WTC11 (cell line): Measurements from ENCODE around the gene IPO13. TPM values are rescaled to one million over a fixed set of nuclear protein-coding genes. Genes with fewer than 3 reads are reported as not detected.

Experiments
- ATAC-seq: fragments of 200-7000 bp; cut with Tn5 transposase; 2 replicates; pipeline ENCODE4 v1.10.0; 2021; ENCODE audit warnings: mild to moderate bottlenecking, moderate library complexity
- CTCF ChIA-PET: fragments of 300-600 bp; sonication (Branson Sonifier 250); formaldehyde crosslinking; loops from one replicate; lab custom pipeline; 2021; ENCODE audit warnings: antibody characterized with exemption; lab: Charles Lee
- POLR2A ChIA-PET: fragments of 350-600 bp; sonication (Branson Sonifier 250); formaldehyde crosslinking; loops from one replicate; lab custom pipeline; 2021; ENCODE audit warnings: antibody characterized with exemption; lab: Charles Lee
- DNase-seq: peaks from one replicate; pipeline ENCODE4 v3.0.0; 2021; ENCODE audit warnings: low spot score
- H3K27ac Mint-ChIP-seq: 2 replicates; pipeline ENCODE4 v1.8.0; 2021; ENCODE audit warnings: mixed read lengths
- H3K27me3 Mint-ChIP-seq: 2 replicates; pipeline ENCODE4 v1.8.0; 2021; ENCODE audit warnings: low read depth, mild to moderate bottlenecking, moderate library complexity, mixed read lengths
- H3K36me3 Mint-ChIP-seq: 2 replicates; pipeline ENCODE4 v1.8.0; 2021; ENCODE audit warnings: mixed read lengths
- H3K4me1 Mint-ChIP-seq: 2 replicates; pipeline ENCODE4 v1.8.0; 2022; ENCODE audit warnings: mixed read lengths
- H3K4me3 Mint-ChIP-seq: 2 replicates; pipeline ENCODE4 v1.8.0; 2021; ENCODE audit warnings: mild to moderate bottlenecking, moderate library complexity, mixed read lengths
- H3K9me3 Mint-ChIP-seq: 2 replicates; pipeline ENCODE4 v1.8.0; 2021; ENCODE audit warnings: mixed read lengths
- ARID4B ChIP-seq: sonication (generic); formaldehyde crosslinking; IDR thresholded peaks from 2 replicates; pipeline ENCODE4 v1.8.0; 2023; ENCODE audit warnings: missing genetic modification reagents, mild to moderate bottlenecking, borderline replicate concordance
- ATF6 ChIP-seq: sonication (generic); formaldehyde crosslinking; IDR thresholded peaks from 2 replicates; pipeline ENCODE4 v1.8.1; 2023; ENCODE audit warnings: mild to moderate bottlenecking, missing genetic modification reagents
- CREM ChIP-seq: sonication (generic); formaldehyde crosslinking; IDR thresholded peaks from 2 replicates; pipeline ENCODE4 v1.8.1; 2022; ENCODE audit warnings: mild to moderate bottlenecking, missing genetic modification reagents, moderate library complexity
- CTCF ChIP-seq: fragments of 200-600 bp; IDR thresholded peaks from 2 replicates; pipeline ENCODE4 v1.8.0; 2022; ENCODE audit warnings: antibody characterized with exemption
- FOXP4 ChIP-seq: sonication (generic); formaldehyde crosslinking; IDR thresholded peaks from 2 replicates; pipeline ENCODE4 v1.8.0; 2022; ENCODE audit warnings: mild to moderate bottlenecking, missing genetic modification reagents
- MXD4 ChIP-seq: fragments of 250-450 bp; sonication (Bioruptor Pico); IDR thresholded peaks from 2 replicates; pipeline ENCODE4 v1.8.0; 2021; ENCODE audit warnings: mild to moderate bottlenecking, moderate library complexity, borderline replicate concordance
- OVOL2 ChIP-seq: fragments of 250-450 bp; sonication (Bioruptor Pico); IDR thresholded peaks from 2 replicates; pipeline ENCODE4 v1.9.0; 2021; ENCODE audit warnings: mild to moderate bottlenecking, borderline replicate concordance
- SOX15 ChIP-seq: fragments of 250-450 bp; sonication (Bioruptor Pico); IDR thresholded peaks from 2 replicates; pipeline ENCODE4 v1.9.0; 2021; ENCODE audit warnings: mild to moderate bottlenecking
- ZNF671 ChIP-seq: fragments of 250-450 bp; sonication (Bioruptor Pico); IDR thresholded peaks from 2 replicates; pipeline ENCODE4 v1.8.0; 2021; ENCODE audit warnings: mild to moderate bottlenecking
- total RNA-seq: library from RNA; stranded (reverse); gene quantifications from 3 replicates; pipeline ENCODE4 v1.2.3, GENCODE V29; 2021

IPO13 gene
- total RNA-seq, 1 experiment from 2014 or later, result 24.2 TPM

- no peak for TF ChIP-seq MXD4
- no peak for TF ChIP-seq FOXP4
- TF ChIP-seq ZNF671, result no peak
Measured at GRCh38 chr1:44000122-44000665, 53.4 kb downstream of the IPO13 start (continued).

- Mint-ChIP-seq H3K4me3 (no peak overlapping the region), H3K9me3 (no peaks in the 10 kb centered on the region), H3K27ac (no peak overlapping the region), H3K36me3 (peaks cover 9% of the 10 kb centered on the region), H3K27me3 (no peaks in the 10 kb centered on the region; the same call in 1 of the 2 replicates), H3K4me1 (peaks cover 3% of the 10 kb centered on the region; the same call in 1 of the 2 replicates)
- CTCF ChIA-PET, result interaction anchor here (2.0 to 7.0 kb wide), 2 partner anchors 9 to 32 kb away, joined by 6 to 132 read pairs; partner anchors contain the start of gene SLC6A9
- POLR2A ChIA-PET, result no interaction called here
- no peak for TF ChIP-seq ATF6 (CRISPR knock-in tag)
- TF ChIP-seq CREM, result no peak
- TF ChIP-seq OVOL2 (CRISPR knock-in tag), result no peak
- TF ChIP-seq ARID4B (CRISPR knock-in tag), result no peak
- DNase-seq, result no peak
- no peak for ATAC-seq
Measured at GRCh38 chr1:44002165-44002564, 55.4 kb downstream of the IPO13 start.

- TF ChIP-seq SOX15 (CRISPR knock-in tag) (no peak), CTCF (peak; percentile 62; the same call in 1 of the 2 replicates)
- DNase-seq, result peak; percentile 40
- ATAC-seq, result peak; percentile 62
- H3K27me3 Mint-ChIP-seq, result no peaks in the 10 kb centered on the region; the same call in 1 of the 2 replicates
- no peak overlapping the region for H3K27ac Mint-ChIP-seq
- ChIA-PET POLR2A (no interaction called here), CTCF (interaction anchor here (1.0 to 7.0 kb wide), 4 partner anchors 9 to 55 kb away, joined by 4 to 132 read pairs (median 28); partner anchors contain the start of gene SLC6A9)
- no peaks in the 10 kb centered on the region for H3K9me3 Mint-ChIP-seq
- no peak overlapping the region for H3K4me3 Mint-ChIP-seq
- H3K36me3 Mint-ChIP-seq, result peaks cover 9% of the 10 kb centered on the region
- peaks cover under 1% of the 10 kb centered on the region; the same call in 1 of the 2 replicates for H3K4me1 Mint-ChIP-seq
Measured at GRCh38 chr1:44002606-44003157, 55.9 kb downstream of the IPO13 start.
